ENCODE results near the gene EHD3.
"Not testable (repeated sequence)": the region's sequence is repeated elsewhere in the genome, so short reads cannot be mapped to it uniquely, and the experiment has no call there.

The EHD3 gene

DNA sequence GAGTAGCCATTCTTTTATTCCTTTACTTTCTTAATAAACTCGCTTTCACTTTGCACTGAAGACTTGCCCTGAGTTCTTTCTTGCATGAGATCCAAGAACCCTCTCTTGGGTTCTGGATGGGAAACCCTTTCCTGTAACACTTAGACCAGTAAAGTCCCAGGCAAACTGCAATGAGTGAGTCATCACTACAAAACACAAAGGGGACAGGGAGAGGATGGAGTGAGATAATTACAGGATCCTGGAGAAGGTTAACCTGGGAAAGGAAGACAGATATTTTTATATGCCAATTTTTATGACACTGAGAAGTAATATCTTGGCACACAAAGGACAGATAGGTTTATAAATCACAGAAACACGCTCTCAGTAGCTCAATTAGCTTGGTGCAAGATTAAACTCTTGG lies 48.7 kb downstream of the EHD3 start:
- no peak overlapping the region for H3K27ac ChIP-seq (ENCODE audit: low read depth, low read length, poor library complexity, severe bottlenecking)

DNA sequence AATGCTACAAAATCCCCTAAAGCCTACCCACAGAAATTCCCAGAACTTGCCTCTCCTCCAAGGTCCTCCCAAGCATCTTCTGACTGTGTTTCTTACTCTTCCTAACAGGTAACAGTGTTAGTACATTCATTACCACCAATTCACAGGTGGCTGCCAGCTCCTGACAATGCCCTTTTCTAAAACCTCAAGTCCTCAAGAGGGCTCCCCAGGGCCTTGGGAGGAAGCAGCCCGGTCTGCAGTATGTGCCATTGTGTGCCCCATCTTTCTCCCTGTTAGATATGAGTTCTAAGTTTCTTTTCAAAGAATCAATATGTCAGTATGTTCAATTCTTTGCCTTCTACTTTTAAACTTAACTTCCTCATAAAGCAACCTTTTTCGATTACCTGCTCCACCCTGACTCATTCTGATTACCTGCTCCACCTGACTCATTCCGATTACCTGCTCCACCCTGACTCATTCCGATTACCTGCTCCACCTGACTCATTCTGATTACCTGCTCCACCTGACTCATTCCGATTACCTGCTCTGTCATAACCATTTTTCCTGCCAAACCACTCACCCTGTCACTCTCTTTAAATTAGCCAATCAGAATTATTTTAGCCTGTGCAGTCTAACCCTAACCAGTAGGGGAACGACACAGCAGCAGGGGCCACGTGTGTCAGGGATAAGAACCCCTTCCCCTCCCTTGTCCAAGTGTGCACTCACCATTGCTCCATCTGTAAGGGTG lies 49.4 kb downstream of the EHD3 start:
- H3K4me1 ChIP-seq (ENCODE audit: insufficient read depth, low read length, severe bottlenecking); H3K9ac ChIP-seq (ENCODE audit: low read length); H3K27me3 ChIP-seq (ENCODE audit: insufficient read depth, low read length); H3K9me3 ChIP-seq (ENCODE audit: low read length); H3K9me2 ChIP-seq (ENCODE audit: low read depth, low read length); H4K20me1 ChIP-seq (ENCODE audit: insufficient read depth, low read length); H3F3A ChIP-seq (ENCODE audit: insufficient read depth, low read length); H3K4me3 ChIP-seq (ENCODE audit: low read depth, low read length, poor library complexity, severe bottlenecking); H3K27ac ChIP-seq (ENCODE audit: low read depth, low read length, poor library complexity, severe bottlenecking); H3K79me2 ChIP-seq (ENCODE audit: insufficient read depth, low read length); H2AFZ ChIP-seq (ENCODE audit: low read length); H3K36me3 ChIP-seq (ENCODE audit: insufficient read depth, low read length); H3K4me2 ChIP-seq (ENCODE audit: low read length): not testable (repeated sequence)

More for the DNA sequence above, 48.7 kb downstream of the EHD3 start:
- Histone ChIP-seq H3K36me3 (ENCODE audit: insufficient read depth, low read length) (no peaks in the 10 kb centered on the region), H4K20me1 (ENCODE audit: insufficient read depth, low read length) (no peaks in the 10 kb centered on the region), H3K9me2 (ENCODE audit: low read depth, low read length) (no peaks in the 10 kb centered on the region), H2AFZ (ENCODE audit: low read length) (no peak overlapping the region), H3F3A (ENCODE audit: insufficient read depth, low read length) (no peaks in the 10 kb centered on the region), H3K4me3 (ENCODE audit: low read depth, low read length, poor library complexity, severe bottlenecking) (no peak overlapping the region), H3K4me1 (ENCODE audit: insufficient read depth, low read length, severe bottlenecking) (no peaks in the 10 kb centered on the region), H3K9ac (ENCODE audit: low read length) (no peak overlapping the region), H3K79me2 (ENCODE audit: insufficient read depth, low read length) (no peaks in the 10 kb centered on the region), H3K9me3 (ENCODE audit: low read length) (no peaks in the 10 kb centered on the region), H3K4me2 (ENCODE audit: low read length) (no peak overlapping the region), H3K27me3 (ENCODE audit: insufficient read depth, low read length) (no peaks in the 10 kb centered on the region)
- TF ChIP-seq, protein P1, sequence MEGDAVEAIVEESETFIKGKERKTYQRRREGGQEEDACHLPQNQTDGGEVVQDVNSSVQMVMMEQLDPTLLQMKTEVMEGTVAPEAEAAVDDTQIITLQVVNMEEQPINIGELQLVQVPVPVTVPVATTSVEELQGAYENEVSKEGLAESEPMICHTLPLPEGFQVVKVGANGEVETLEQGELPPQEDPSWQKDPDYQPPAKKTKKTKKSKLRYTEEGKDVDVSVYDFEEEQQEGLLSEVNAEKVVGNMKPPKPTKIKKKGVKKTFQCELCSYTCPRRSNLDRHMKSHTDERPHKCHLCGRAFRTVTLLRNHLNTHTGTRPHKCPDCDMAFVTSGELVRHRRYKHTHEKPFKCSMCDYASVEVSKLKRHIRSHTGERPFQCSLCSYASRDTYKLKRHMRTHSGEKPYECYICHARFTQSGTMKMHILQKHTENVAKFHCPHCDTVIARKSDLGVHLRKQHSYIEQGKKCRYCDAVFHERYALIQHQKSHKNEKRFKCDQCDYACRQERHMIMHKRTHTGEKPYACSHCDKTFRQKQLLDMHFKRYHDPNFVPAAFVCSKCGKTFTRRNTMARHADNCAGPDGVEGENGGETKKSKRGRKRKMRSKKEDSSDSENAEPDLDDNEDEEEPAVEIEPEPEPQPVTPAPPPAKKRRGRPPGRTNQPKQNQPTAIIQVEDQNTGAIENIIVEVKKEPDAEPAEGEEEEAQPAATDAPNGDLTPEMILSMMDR (IDR thresholded peaks at IDR 0.05; ENCODE audit: low read length) = no peak
- TF ChIP-seq EZH2 (IDR thresholded peaks at IDR 0.05; ENCODE audit: borderline replicate concordance, low read length) = no peak

DNA sequence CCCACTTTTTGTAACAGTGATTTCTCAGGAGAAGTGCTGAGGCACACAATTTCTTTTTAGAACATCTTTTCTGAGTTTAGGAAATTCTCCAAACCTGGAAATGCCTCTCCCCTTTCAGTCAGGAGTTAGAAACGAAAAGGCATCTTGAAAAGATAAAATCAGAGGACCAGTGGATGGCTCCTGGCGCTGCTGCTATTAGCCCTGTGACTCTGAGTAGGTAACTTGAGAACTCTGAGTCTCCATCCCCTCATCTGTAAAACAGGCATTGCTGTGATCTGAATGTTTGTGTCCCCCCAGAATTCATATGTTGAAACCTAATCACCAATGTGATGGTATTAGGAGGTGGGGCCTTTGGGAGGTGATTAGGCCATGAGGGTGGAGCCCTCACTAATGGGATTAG lies 50.2 kb downstream of the EHD3 start:
- H3K4me1 ChIP-seq (ENCODE audit: insufficient read depth, low read length, severe bottlenecking) = no peaks in the 10 kb centered on the region
- no peaks in the 10 kb centered on the region for H3K79me2 ChIP-seq (ENCODE audit: insufficient read depth, low read length)
- H3F3A ChIP-seq (ENCODE audit: insufficient read depth, low read length) = no peaks in the 10 kb centered on the region
- no peaks in the 10 kb centered on the region for H3K36me3 ChIP-seq (ENCODE audit: insufficient read depth, low read length)
- H3K9me3 ChIP-seq (ENCODE audit: low read length) = no peaks in the 10 kb centered on the region
- H3K27me3 ChIP-seq (ENCODE audit: insufficient read depth, low read length) = no peaks in the 10 kb centered on the region
- H4K20me1 ChIP-seq (ENCODE audit: insufficient read depth, low read length) = no peaks in the 10 kb centered on the region
- no peak overlapping the region for H3K27ac ChIP-seq (ENCODE audit: low read depth, low read length, poor library complexity, severe bottlenecking)
- H3K4me2 ChIP-seq (ENCODE audit: low read length) = no peak overlapping the region
- TF ChIP-seq EZH2 (IDR thresholded peaks at IDR 0.05; ENCODE audit: borderline replicate concordance, low read length) = no peak
- TF ChIP-seq, protein P1 (IDR thresholded peaks at IDR 0.05; ENCODE audit: low read length) = no peak
- no peak overlapping the region for H2AFZ ChIP-seq (ENCODE audit: low read length)
- no peak overlapping the region for H3K4me3 ChIP-seq (ENCODE audit: low read depth, low read length, poor library complexity, severe bottlenecking)
- no peaks in the 10 kb centered on the region for H3K9me2 ChIP-seq (ENCODE audit: low read depth, low read length)
- no peak overlapping the region for H3K9ac ChIP-seq (ENCODE audit: low read length)

DNA sequence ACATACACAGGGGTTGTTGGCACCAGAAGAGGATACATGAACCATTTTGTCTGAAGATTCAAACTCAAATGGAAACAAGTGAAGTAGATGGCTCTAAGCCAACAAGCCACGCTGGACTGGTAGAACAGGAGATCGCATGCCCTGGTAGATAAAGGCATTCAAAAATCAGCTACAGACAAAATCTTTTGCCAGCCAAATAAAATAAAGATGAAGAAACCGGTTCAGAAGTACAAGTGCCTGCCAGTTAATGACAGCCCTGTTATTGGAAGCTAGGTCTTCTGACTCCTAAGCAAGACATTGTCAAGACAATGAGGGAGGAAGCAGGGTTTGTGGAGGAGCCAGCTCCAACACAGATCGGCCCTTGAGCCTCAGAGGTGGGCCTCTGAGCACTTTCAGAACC lies 52.3 kb downstream of the EHD3 start:
- Histone ChIP-seq H4K20me1 (ENCODE audit: insufficient read depth, low read length) (no peaks in the 10 kb centered on the region), H3F3A (ENCODE audit: insufficient read depth, low read length) (no peaks in the 10 kb centered on the region), H3K36me3 (ENCODE audit: insufficient read depth, low read length) (no peaks in the 10 kb centered on the region), H3K4me3 (ENCODE audit: low read depth, low read length, poor library complexity, severe bottlenecking) (no peak overlapping the region), H3K27ac (ENCODE audit: low read depth, low read length, poor library complexity, severe bottlenecking) (no peak overlapping the region), H3K9ac (ENCODE audit: low read length) (no peak overlapping the region), H3K9me2 (ENCODE audit: low read depth, low read length) (no peaks in the 10 kb centered on the region), H2AFZ (ENCODE audit: low read length) (no peak overlapping the region), H3K27me3 (ENCODE audit: insufficient read depth, low read length) (no peaks in the 10 kb centered on the region), H3K9me3 (ENCODE audit: low read length) (no peaks in the 10 kb centered on the region), H3K4me2 (ENCODE audit: low read length) (no peak overlapping the region), H3K79me2 (ENCODE audit: insufficient read depth, low read length) (no peaks in the 10 kb centered on the region), H3K4me1 (ENCODE audit: insufficient read depth, low read length, severe bottlenecking) (no peaks in the 10 kb centered on the region)
- TF ChIP-seq, protein P1 (IDR thresholded peaks at IDR 0.05; ENCODE audit: low read length) = no peak
- TF ChIP-seq EZH2 (IDR thresholded peaks at IDR 0.05; ENCODE audit: borderline replicate concordance, low read length) = no peak

Data from OCI-LY1 (cell line).